ENCODE measurements around the gene AKT3. TPM values are rescaled to one million over a fixed set of nuclear protein-coding genes. Genes with fewer than 3 reads are reported as not detected.

Gene AKT3
- total RNA-seq, 2 experiments from 2014 or later = 80.4 to 88.5 TPM

DNA sequence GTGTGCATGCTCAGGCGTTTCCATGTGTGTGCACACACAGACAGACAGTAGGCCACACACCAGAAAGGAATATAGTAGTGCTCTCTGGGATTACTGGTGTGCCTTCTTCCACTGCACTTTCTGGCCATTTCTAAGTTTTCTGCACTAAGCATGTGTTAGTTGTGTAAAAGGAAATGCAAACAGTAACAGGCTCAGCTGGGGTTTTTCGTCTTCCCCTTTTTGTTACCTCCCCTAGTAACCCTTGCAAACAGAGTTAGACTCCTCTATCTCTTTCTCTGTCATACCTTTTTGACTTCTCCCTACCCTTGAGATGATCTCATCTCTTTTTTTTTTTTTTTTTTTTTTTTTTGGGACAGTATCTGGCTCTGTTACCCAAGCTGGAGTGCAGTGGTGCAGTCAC lies 398.0 kb downstream of the AKT3 start:
- H3K27me3 ChIP-seq (ENCODE audit: control insufficient read depth in 1 of 2, insufficient read depth in 2 of 2, low read length in 2 of 2) = no peaks in the 10 kb centered on the region
- ChIA-PET CTCF (no interaction called here), POLR2A (no interaction called here)
- H3K27ac ChIP-seq (ENCODE audit: low read depth in 1 of 2, low read length in 2 of 2) = no peak overlapping the region
- no peaks in the 10 kb centered on the region for H3K9me3 Mint-ChIP-seq
- no peaks in the 10 kb centered on the region for H3K27me3 Mint-ChIP-seq
- H3K27ac Mint-ChIP-seq = no peak overlapping the region
- no peaks in the 10 kb centered on the region for H3K36me3 ChIP-seq (ENCODE audit: insufficient read depth, low read length)
- TF ChIP-seq CTCF (IDR thresholded peaks at IDR 0.05) = no peak
- no peaks in the 10 kb centered on the region for H3K4me1 ChIP-seq (ENCODE audit: insufficient read depth, low read length)
- peaks cover 4% of the 10 kb centered on the region for H3K4me1 Mint-ChIP-seq (ENCODE audit: low read depth)
- H3K4me3 ChIP-seq (ENCODE audit: low read length) = no peak overlapping the region
- no peak overlapping the region for H3K4me3 Mint-ChIP-seq
- ATAC-seq (ENCODE audit: poor library complexity) (no peak), DNase-seq (peak in 1 of 14 experiments; percentile 15)
- intact Hi-C loops (cut with DNase I, micrococcal nuclease) = no loop called here
- H3K9me3 ChIP-seq (ENCODE audit: control insufficient read depth in 1 of 2, insufficient read depth in 1 of 2, low read length in 2 of 2) = no peaks in the 10 kb centered on the region
- peaks cover 23% of the 10 kb centered on the region for H3K36me3 Mint-ChIP-seq (ENCODE audit: low read depth)

- no peak for ATAC-seq (ENCODE audit: poor library complexity)
- peaks cover 10% of the 10 kb centered on the region for H3K36me3 Mint-ChIP-seq (ENCODE audit: low read depth)
- peaks cover 4% of the 10 kb centered on the region for H3K4me1 Mint-ChIP-seq (ENCODE audit: low read depth)
- Histone ChIP-seq H3K9me3 (ENCODE audit: control insufficient read depth in 1 of 2, insufficient read depth in 1 of 2, low read length in 2 of 2) (no peaks in the 10 kb centered on the region), H3K4me1 (ENCODE audit: insufficient read depth, low read length) (no peaks in the 10 kb centered on the region), H3K4me3 (ENCODE audit: low read length) (no peak overlapping the region), H3K36me3 (ENCODE audit: insufficient read depth, low read length) (no peaks in the 10 kb centered on the region), H3K27ac (ENCODE audit: low read depth in 1 of 2, low read length in 2 of 2) (no peak overlapping the region), H3K27me3 (ENCODE audit: control insufficient read depth in 1 of 2, insufficient read depth in 2 of 2, low read length in 2 of 2) (no peaks in the 10 kb centered on the region)
- no peak for TF ChIP-seq CTCF (IDR thresholded peaks at IDR 0.05)
- CTCF ChIA-PET = no interaction called here
- intact Hi-C loops (cut with DNase I, micrococcal nuclease) = no loop called here
- H3K27ac Mint-ChIP-seq = no peak overlapping the region
- POLR2A ChIA-PET = no interaction called here
- no peak overlapping the region for H3K4me3 Mint-ChIP-seq
- no peaks in the 10 kb centered on the region for H3K9me3 Mint-ChIP-seq
- DNase-seq = no peak
- no peaks in the 10 kb centered on the region for H3K27me3 Mint-ChIP-seq
Measured at GRCh38 chr1:243449373-243449772, 400.7 kb downstream of the AKT3 start.

DNA sequence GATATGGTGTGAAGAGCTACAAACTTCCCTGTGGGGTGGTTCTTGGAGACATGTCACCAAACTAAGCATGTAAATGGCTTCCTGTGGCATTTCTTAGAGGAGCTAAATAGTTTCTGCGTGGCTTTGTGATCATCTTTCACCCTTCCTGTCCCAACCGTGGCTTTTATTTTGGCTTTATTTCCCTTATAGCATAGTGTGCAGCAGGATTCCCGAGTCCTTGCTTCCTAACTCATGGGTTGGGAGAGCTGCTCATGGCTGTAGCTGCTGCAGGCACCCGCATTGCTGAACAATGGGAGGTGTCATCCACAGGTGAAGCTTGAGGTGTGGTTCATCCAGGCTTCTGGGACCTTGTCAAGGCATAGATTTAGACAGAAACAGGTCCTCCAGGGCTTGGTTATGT lies 402.2 kb downstream of the AKT3 start:
- ATAC-seq (ENCODE audit: poor library complexity) = no peak
- Mint-ChIP-seq H3K27ac (no peak overlapping the region), H3K4me3 (no peak overlapping the region)

More for the DNA sequence above, 402.2 kb downstream of the AKT3 start:
- Histone ChIP-seq H3K36me3 (ENCODE audit: insufficient read depth, low read length) (no peaks in the 10 kb centered on the region), H3K4me1 (ENCODE audit: insufficient read depth, low read length) (no peaks in the 10 kb centered on the region), H3K27ac (ENCODE audit: low read depth in 1 of 2, low read length in 2 of 2) (no peak overlapping the region), H3K27me3 (ENCODE audit: control insufficient read depth in 1 of 2, insufficient read depth in 2 of 2, low read length in 2 of 2) (no peaks in the 10 kb centered on the region), H3K9me3 (ENCODE audit: control insufficient read depth in 1 of 2, insufficient read depth in 1 of 2, low read length in 2 of 2) (no peaks in the 10 kb centered on the region), H3K4me3 (ENCODE audit: low read length) (no peak overlapping the region)
- CTCF ChIA-PET = no interaction called here
- TF ChIP-seq CTCF (IDR thresholded peaks at IDR 0.05) = no peak
- Mint-ChIP-seq H3K27me3 (no peaks in the 10 kb centered on the region), H3K36me3 (ENCODE audit: low read depth) (peaks cover 10% of the 10 kb centered on the region), H3K9me3 (no peaks in the 10 kb centered on the region), H3K4me1 (ENCODE audit: low read depth) (peaks cover 4% of the 10 kb centered on the region)
- DNase-seq = no peak
- POLR2A ChIA-PET = no interaction called here
- intact Hi-C loops (cut with DNase I, micrococcal nuclease) = no loop called here
